ENCODE data around the gene PRDM11. TPM values are rescaled to one million over a fixed set of nuclear protein-coding genes. Genes with fewer than 3 reads are reported as not detected.
A peak's percentile ranks its signal among the peaks of the same experiment; 100 is the strongest.

PRDM11 gene
- total and polyA plus RNA-seq, 4 donors: 0.64 to 6.9 (median 2.8) TPM

- Histone ChIP-seq H3K36me3 (ENCODE audit: control insufficient read depth in 4 of 4, insufficient read depth in 3 of 4, low read depth in 1 of 4, low read length in 3 of 4) (no peaks in the 10 kb centered on the region), H3K9ac (ENCODE audit: low read depth in 1 of 2, low read length in 2 of 2) (no peak overlapping the region), H3K27me3 (ENCODE audit: control insufficient read depth in 4 of 4, insufficient read depth in 4 of 4, low read length in 3 of 4) (peaks cover 0 to 3% (median 0%) of the 10 kb centered on the region in 4 donors), H3K27ac (ENCODE audit: low read depth in 1 of 2, low read length in 2 of 2) (no peak overlapping the region), H3K4me1 (ENCODE audit: control insufficient read depth in 4 of 4, insufficient read depth in 4 of 4, low read length in 3 of 4) (no peaks in the 10 kb centered on the region), H3K9me3 (ENCODE audit: control insufficient read depth in 4 of 4, low read length in 3 of 4) (no peaks in the 10 kb centered on the region), H3K4me3 (ENCODE audit: low read depth in 1 of 3, low read length in 3 of 3) (no peak overlapping the region)
- DNase-seq (ENCODE audit: low spot score): peak; percentile 53
- TF ChIP-seq RXRA (IDR thresholded peaks at IDR 0.05) (no peak), CTCF (IDR thresholded peaks at IDR 0.05; ENCODE audit: low read depth, low read length, missing input control) (peak; percentile 42), RAD21 (IDR thresholded peaks at IDR 0.05) (peak; percentile 16 to 70)
- 50% methylated on average over 22 of the region's 22 CpGs for WGBS
Observed at GRCh38 chr11:45252134-45252856, 105.9 kb downstream of the PRDM11 start.

- WGBS: 67% methylated on average over 3 of the region's 3 CpGs
- no peak overlapping the region for H3K9ac ChIP-seq (ENCODE audit: low read depth in 1 of 2, low read length in 2 of 2)
- DNase-seq (ENCODE audit: low spot score): no peak
- H3K4me1 ChIP-seq (ENCODE audit: control insufficient read depth in 4 of 4, insufficient read depth in 4 of 4, low read length in 3 of 4): no peaks in the 10 kb centered on the region
- no peaks in the 10 kb centered on the region for H3K36me3 ChIP-seq (ENCODE audit: control insufficient read depth in 4 of 4, insufficient read depth in 3 of 4, low read depth in 1 of 4, low read length in 3 of 4)
- H3K9me3 ChIP-seq (ENCODE audit: control insufficient read depth in 4 of 4, low read length in 3 of 4): no peaks in the 10 kb centered on the region
- TF ChIP-seq EGR1 (IDR thresholded peaks at IDR 0.05; ENCODE audit: low read depth in 2 of 2) (no peak), RXRA (IDR thresholded peaks at IDR 0.05) (no peak), CTCF (IDR thresholded peaks at IDR 0.05; ENCODE audit: low read depth, low read length, missing input control) (no peak), SP1 (IDR thresholded peaks at IDR 0.05) (no peak), RAD21 (IDR thresholded peaks at IDR 0.05) (no peak), TAF1 (conservative IDR thresholded peaks at IDR 0.05) (no peak), JUND (IDR thresholded peaks at IDR 0.05) (no peak), HNF4G (IDR thresholded peaks at IDR 0.05) (no peak), GABPA (IDR thresholded peaks at IDR 0.05 in 1 of 2, conservative IDR thresholded peaks at IDR 0.05 in 1 of 2) (no peak), YY1 (IDR thresholded peaks at IDR 0.05) (no peak), ATF3 (IDR thresholded peaks at IDR 0.05) (no peak), NR2F2 (IDR thresholded peaks at IDR 0.05) (no peak)
- H3K27ac ChIP-seq (ENCODE audit: low read depth in 1 of 2, low read length in 2 of 2): no peak overlapping the region
- H3K4me3 ChIP-seq (ENCODE audit: low read depth in 1 of 3, low read length in 3 of 3): no peak overlapping the region
- peaks cover 0 to 3% (median 0%) of the 10 kb centered on the region in 4 donors for H3K27me3 ChIP-seq (ENCODE audit: control insufficient read depth in 4 of 4, insufficient read depth in 4 of 4, low read length in 3 of 4)
Observed at GRCh38 chr11:45252877-45253276, 106.4 kb downstream of the PRDM11 start.

GRCh38 chr11:45253640-45254039 lies 107.2 kb downstream of the PRDM11 start:
- DNase-seq (ENCODE audit: low spot score): no peak
- TF ChIP-seq FOXA2 (IDR thresholded peaks at IDR 0.05): no peak
- TF ChIP-seq MAX (IDR thresholded peaks at IDR 0.05): no peak
- no peak for TF ChIP-seq HNF4G (IDR thresholded peaks at IDR 0.05)
- no peak for TF ChIP-seq FOXA1 (IDR thresholded peaks at IDR 0.05)
- TF ChIP-seq JUND (IDR thresholded peaks at IDR 0.05): no peak
- no peak for TF ChIP-seq ZBTB33 (IDR thresholded peaks at IDR 0.05)
- TF ChIP-seq RXRA (IDR thresholded peaks at IDR 0.05): no peak
- no peak for TF ChIP-seq EGR1 (IDR thresholded peaks at IDR 0.05; ENCODE audit: low read depth in 2 of 2)
- TF ChIP-seq GABPA (IDR thresholded peaks at IDR 0.05 in 1 of 2, conservative IDR thresholded peaks at IDR 0.05 in 1 of 2): no peak

More at GRCh38 chr11:45253640-45254039, 107.2 kb downstream of the PRDM11 start:
- H3K9me3 ChIP-seq (ENCODE audit: control insufficient read depth in 4 of 4, low read length in 3 of 4): no peaks in the 10 kb centered on the region
- no peak overlapping the region for H3K27ac ChIP-seq (ENCODE audit: low read depth in 1 of 2, low read length in 2 of 2)
- peaks cover 0 to 3% (median 0%) of the 10 kb centered on the region in 4 donors for H3K27me3 ChIP-seq (ENCODE audit: control insufficient read depth in 4 of 4, insufficient read depth in 4 of 4, low read length in 3 of 4)
- H3K4me1 ChIP-seq (ENCODE audit: control insufficient read depth in 4 of 4, insufficient read depth in 4 of 4, low read length in 3 of 4): no peaks in the 10 kb centered on the region
- H3K9ac ChIP-seq (ENCODE audit: low read depth in 1 of 2, low read length in 2 of 2): no peak overlapping the region
- H3K36me3 ChIP-seq (ENCODE audit: control insufficient read depth in 4 of 4, insufficient read depth in 3 of 4, low read depth in 1 of 4, low read length in 3 of 4): no peaks in the 10 kb centered on the region
- WGBS: 82% methylated on average over 9 of the region's 9 CpGs
- no peak overlapping the region for H3K4me3 ChIP-seq (ENCODE audit: low read depth in 1 of 3, low read length in 3 of 3)

All from liver (tissue), 9 donors.